Stimulated activated naive CD8-positive, alpha-beta T cell treated with anti-CD3 and anti-CD28 coated beads, Interleukin-15, Interleukin-2, amounts not matched to agents 100 U/mL and 50 U/mL, for 24 hours (primary cell): Measurements from ENCODE around the gene MTRFR.
"Not testable (repeated sequence)": the region's sequence is repeated elsewhere in the genome, so short reads cannot be mapped to it uniquely, and the experiment has no call there.

Source experiments
- ATAC-seq: fragments of 150-1000 bp; cut with Tn5 transposase; one replicate; pipeline ENCODE4 v1.10.0; 2021
- DNase-seq: peaks from one replicate; pipeline ENCODE4 v3.0.0; 2021

MTRFR gene

GRCh38 chr12:123232807-123233504, at the start of gene MTRFR, which contains the start of gene MPHOSPH9:
Gene MTRFR (plus strand): TSS chr12:123233436. CDS start chr12:123253675, 20,239 bp downstream.
Gene MPHOSPH9 (minus strand): TSS chr12:123233141. CDS start chr12:123230364, 2,777 bp downstream.
- peak; percentile 93 for ATAC-seq
- peak; percentile 98 for DNase-seq

GRCh38 chr12:123187637-123188036, 45.6 kb upstream of the MTRFR start:
- ATAC-seq, result no peak
- DNase-seq, result no peak

- ATAC-seq, result no peak
These were observed 33.3 kb upstream of the MTRFR start for GRCh38 chr12:123199936-123200335.

GRCh38 chr12:123200414-123200813, 32.8 kb upstream of the MTRFR start:
- ATAC-seq (no peak), DNase-seq (no peak)

More at GRCh38 chr12:123199936-123200335, 33.3 kb upstream of the MTRFR start:
- no peak for DNase-seq

- DNase-seq, ATAC-seq: not testable (repeated sequence)
These were observed 26.4 kb upstream of the MTRFR start for GRCh38 chr12:123206794-123207193.

GRCh38 chr12:123207815-123208214, 25.4 kb upstream of the MTRFR start:
- ATAC-seq, DNase-seq: not testable (repeated sequence)

GRCh38 chr12:123223241-123223668, 10.0 kb upstream of the MTRFR start:
- ATAC-seq, result peak; percentile 99
- peak; percentile 64 for DNase-seq

GRCh38 chr12:123225443-123225842, 7.8 kb upstream of the MTRFR start:
- DNase-seq (no peak), ATAC-seq (no peak)

GRCh38 chr12:123227581-123228258, 5.5 kb upstream of the MTRFR start:
- ATAC-seq (no peak), DNase-seq (no peak)

- no peak for ATAC-seq
- no peak for DNase-seq
These were observed 4.2 kb upstream of the MTRFR start for GRCh38 chr12:123229051-123229450.

GRCh38 chr12:123231931-123232330, 1.3 kb upstream of the MTRFR start:
- ATAC-seq, result no peak

GRCh38 chr12:123232472-123232806, 797 bp upstream of the MTRFR start:
- no peak for ATAC-seq
- no peak for DNase-seq

More at GRCh38 chr12:123231931-123232330, 1.3 kb upstream of the MTRFR start:
- no peak for DNase-seq

- ATAC-seq, result peak; percentile 2
- peak; percentile 24 for DNase-seq
These were observed 471 bp downstream of the MTRFR start for GRCh38 chr12:123233505-123234308.

- DNase-seq (peak; percentile 78), ATAC-seq (peak; percentile 25)
These were observed 4.6 kb downstream of the MTRFR start for GRCh38 chr12:123237646-123238329.

GRCh38 chr12:123238330-123238682, 5.1 kb downstream of the MTRFR start:
- ATAC-seq, result no peak
- DNase-seq, result no peak

GRCh38 chr12:123238961-123239360, 5.7 kb downstream of the MTRFR start:
- no peak for DNase-seq
- no peak for ATAC-seq

GRCh38 chr12:123242116-123242904, 9.1 kb downstream of the MTRFR start:
- ATAC-seq, result no peak
- no peak for DNase-seq

- DNase-seq (no peak), ATAC-seq (no peak)
These were observed 10.5 kb downstream of the MTRFR start for GRCh38 chr12:123243671-123244262.

GRCh38 chr12:123245678-123246077, 12.4 kb downstream of the MTRFR start:
- ATAC-seq, result no peak
- DNase-seq, result no peak

- DNase-seq, ATAC-seq: not testable (repeated sequence)
These were observed 14.9 kb downstream of the MTRFR start for GRCh38 chr12:123248129-123248528.
